SK-N-SH (cell line): ENCODE results near the gene GRWD1. TPM values are rescaled to one million over a fixed set of nuclear protein-coding genes. Genes with fewer than 3 reads are reported as not detected.
"Not testable (repeated sequence)": the region's sequence is repeated elsewhere in the genome, so short reads cannot be mapped to it uniquely, and the experiment has no call there.

Experiments
- CTCF ChIA-PET: fragments of 300-600, 350-600 bp; formaldehyde crosslinking; extraction: SDS; loops from one replicate; lab custom pipeline; 2021; lab: Yijun Ruan, JAX
- POLR2A ChIA-PET: fragments of 350-600 bp; sonication (Branson Sonifier 250); formaldehyde crosslinking; extraction: SDS; loops from one replicate; lab custom pipeline; 2020; ENCODE audit warnings: antibody characterized with exemption, inconsistent platforms; lab: Yijun Ruan, JAX
- DNase-seq: peaks from one replicate; pipeline ENCODE4 v3.0.0; 2012
- H2AFZ ChIP-seq: fragments of 200-600 bp; sonication (generic); 2 replicates; pipeline ENCODE4 v1.8.1; 2016; ENCODE audit warnings: antibody characterized with exemption, mild to moderate bottlenecking, low read depth
- H3F3A ChIP-seq: fragments of 200-600 bp; sonication (generic); replicated peaks from 2 replicates; pipeline ENCODE3; 2016; ENCODE audit warnings: antibody characterized with exemption, mild to moderate bottlenecking; ENCODE audit not compliant: insufficient read depth
- H3K27ac ChIP-seq, 2 experiments: fragments of 200-500 bp in 1 of 2; fragments of 200-600 bp in 1 of 2; sonication (Bioruptor generic) in 1 of 2; sonication (generic), shearing (Covaris generic) in 1 of 2; 2 replicates each; pipeline versions ENCODE4 v1.5.1 to v1.6.1; 2014 to 2016; ENCODE audit warnings: low read depth in 2 of 2, inconsistent platforms in 1 of 2, low read length in 1 of 2, mild to moderate bottlenecking in 1 of 2, mixed read lengths in 1 of 2
- H3K27me3 ChIP-seq: fragments of 200-600 bp; sonication (generic), shearing (Covaris generic); 2 replicates; pipeline ENCODE4 v1.6.1; 2016; ENCODE audit warnings: mixed run types; ENCODE audit not compliant: insufficient read depth
- H3K36me3 ChIP-seq, 2 experiments: fragments of 200-500 bp in 1 of 2; fragments of 200-600 bp in 1 of 2; sonication (Bioruptor generic) in 1 of 2; sonication (generic) in 1 of 2; replicated peaks in 1 of 2; 2 replicates each; pipeline versions ENCODE3 to v1.5.1; 2014 to 2016; ENCODE audit warnings: low read length in 1 of 2, mild to moderate bottlenecking in 1 of 2; ENCODE audit not compliant: insufficient read depth in 2 of 2, control insufficient read depth in 1 of 2
- H3K4me1 ChIP-seq, 2 experiments: fragments of 200-500 bp in 1 of 2; fragments of 200-600 bp in 1 of 2; sonication (Bioruptor generic) in 1 of 2; sonication (generic), shearing (Covaris generic) in 1 of 2; 2 replicates each; pipeline versions ENCODE4 v1.5.1 to v1.6.1; 2014 to 2016; ENCODE audit warnings: low read depth in 1 of 2, low read length in 1 of 2, mixed run types in 1 of 2; ENCODE audit not compliant: insufficient read depth in 2 of 2, control insufficient read depth in 1 of 2
- H3K4me2 ChIP-seq: fragments of 200-600 bp; sonication (generic), shearing (Covaris generic); 2 replicates; pipeline ENCODE4 v1.6.1; 2017; ENCODE audit warnings: mixed run types
- H3K4me3 ChIP-seq, 2 experiments: fragments of 200-500 bp in 1 of 2; fragments of 200-600 bp in 1 of 2; sonication (Bioruptor generic) in 1 of 2; sonication (generic), shearing (Covaris generic) in 1 of 2; 2 replicates each; pipeline versions ENCODE4 v1.5.1 to v1.8.1; 2014 to 2016; ENCODE audit warnings: low read depth in 2 of 2, inconsistent platforms in 1 of 2, low read length in 1 of 2, mild to moderate bottlenecking in 1 of 2, mixed read lengths in 1 of 2, moderate library complexity in 1 of 2
- H3K79me2 ChIP-seq: fragments of 200-600 bp; sonication (generic); 2 replicates; pipeline ENCODE4 v1.8.1; 2017; ENCODE audit warnings: mild to moderate bottlenecking; ENCODE audit not compliant: insufficient read depth
- H3K9ac ChIP-seq: fragments of 200-600 bp; sonication (generic); 2 replicates; pipeline ENCODE4 v1.6.1; 2017; ENCODE audit warnings: mixed run types
- H3K9me2 ChIP-seq: fragments of 200-600 bp; sonication (generic); 2 replicates; pipeline ENCODE4 v1.6.1; 2017; ENCODE audit warnings: mixed run types
- H3K9me3 ChIP-seq: fragments of 200-600 bp; sonication (generic); 2 replicates; pipeline ENCODE4 v1.6.1; 2017; ENCODE audit warnings: mixed run types, mild to moderate bottlenecking, moderate library complexity
- H4K20me1 ChIP-seq: fragments of 200-600 bp; sonication (generic); 2 replicates; pipeline ENCODE4 v1.6.1; 2017; ENCODE audit warnings: mild to moderate bottlenecking, mixed run types; ENCODE audit not compliant: insufficient read depth
- CHD2 ChIP-seq: fragments of 150-350 bp; IDR thresholded peaks from 2 replicates; pipeline ENCODE4 v1.6.1; 2018; ENCODE audit warnings: low read length; ENCODE audit not compliant: partially characterized antibody
- EZH2phosphoT487 ChIP-seq: fragments of 200-600 bp; sonication (generic); IDR thresholded peaks from 2 replicates; pipeline ENCODE4 v1.6.1; 2017; ENCODE audit warnings: low read depth, mixed run types, mild to moderate bottlenecking, antibody characterized with exemption, moderate library complexity, borderline replicate concordance
- FOSL2 ChIP-seq: IDR thresholded peaks from 2 replicates; pipeline ENCODE4 v1.4.0; 2012; ENCODE audit warnings: low read depth, mild to moderate bottlenecking, moderate library complexity, borderline replicate concordance
- FOXJ3 ChIP-seq: sonication (generic); formaldehyde crosslinking; IDR thresholded peaks from 2 replicates; pipeline ENCODE4 v1.5.1; 2020; ENCODE audit warnings: mild to moderate bottlenecking, missing genetic modification reagents
- FOXM1 ChIP-seq: IDR thresholded peaks from 2 replicates; pipeline ENCODE4 v1.4.0; 2012; ENCODE audit warnings: low read depth, mild to moderate bottlenecking
- GABPA ChIP-seq: IDR thresholded peaks from 2 replicates; pipeline ENCODE4 v1.4.0; 2012; ENCODE audit warnings: low read depth, mild to moderate bottlenecking
- JUND ChIP-seq: IDR thresholded peaks from 2 replicates; pipeline ENCODE4 v1.4.0; 2012
- MEF2A ChIP-seq: IDR thresholded peaks from 2 replicates; pipeline ENCODE4 v1.4.0; 2012; ENCODE audit warnings: low read depth, borderline replicate concordance
- MXI1 ChIP-seq: IDR thresholded peaks from 2 replicates; pipeline ENCODE4 v1.6.1; 2012; ENCODE audit warnings: mild to moderate bottlenecking, low read depth, low read length, improper control_type of control experiment
- NFIC ChIP-seq: IDR thresholded peaks from 2 replicates; pipeline ENCODE4 v1.4.0; 2012; ENCODE audit warnings: borderline replicate concordance
- NRF1 ChIP-seq: IDR thresholded peaks from 2 replicates; pipeline ENCODE4 v1.6.1; 2012; ENCODE audit warnings: low read depth, mild to moderate bottlenecking, low read length
- POLR2AphosphoS5 ChIP-seq: IDR thresholded peaks from 2 replicates; pipeline ENCODE4 v1.6.1; 2012; ENCODE audit warnings: low read depth, low read length
- RXRA ChIP-seq: IDR thresholded peaks from 2 replicates; pipeline ENCODE4 v1.4.0; 2012; ENCODE audit warnings: low read depth, mild to moderate bottlenecking, borderline replicate concordance
- TAF1 ChIP-seq: IDR thresholded peaks from 2 replicates; pipeline ENCODE4 v1.6.1; 2012; ENCODE audit warnings: low read depth, mild to moderate bottlenecking, low read length, moderate library complexity, borderline replicate concordance
- TCF12 ChIP-seq: IDR thresholded peaks from 2 replicates; pipeline ENCODE4 v1.4.0; 2012
- YY1 ChIP-seq: IDR thresholded peaks from 2 replicates; pipeline ENCODE4 v1.4.0; 2012; ENCODE audit warnings: low read depth, mild to moderate bottlenecking
- WGBS: methylation state at CpG from one replicate; pipeline ENCODE4 v1.1.6; 2017; ENCODE audit warnings: low lambda C conversion rate; 5-methylcytosine and 5-hydroxymethylcytosine counted together
- polyA plus RNA-seq, 3 experiments: library from polyadenylated mRNA; depleted of rRNA; stranded (reverse); fragments of >200 nt; gene quantifications; 2 replicates each; pipeline ENCODE4 v1.2.3, GENCODE V29; 2012
- TF ChIP-seq, protein P1 (sequence below): IDR thresholded peaks from 2 replicates; pipeline ENCODE4 v1.4.0; 2012; ENCODE audit warnings: low read depth, borderline replicate concordance
- TF ChIP-seq, protein P2 (sequence below): IDR thresholded peaks from 2 replicates; pipeline ENCODE4 v1.4.0; 2012; ENCODE audit warnings: low read depth, borderline replicate concordance
- TF ChIP-seq, protein P3 (sequence below): IDR thresholded peaks from 2 replicates; pipeline ENCODE4; 2012
- TF ChIP-seq, protein P4 (sequence below): IDR thresholded peaks from 2 replicates; pipeline ENCODE4 v1.4.0; 2012; ENCODE audit warnings: low read depth
- TF ChIP-seq, protein P5 (sequence below): fragments of 150-350 bp; IDR thresholded peaks from 2 replicates; pipeline ENCODE4 v1.6.1; 2016; ENCODE audit warnings: mild to moderate bottlenecking, low read depth, low read length

GRWD1 gene
- polyA plus RNA-seq, 1 of the 3 experiments (the other 2 are of a cell fraction): 36.6 TPM

DNA sequence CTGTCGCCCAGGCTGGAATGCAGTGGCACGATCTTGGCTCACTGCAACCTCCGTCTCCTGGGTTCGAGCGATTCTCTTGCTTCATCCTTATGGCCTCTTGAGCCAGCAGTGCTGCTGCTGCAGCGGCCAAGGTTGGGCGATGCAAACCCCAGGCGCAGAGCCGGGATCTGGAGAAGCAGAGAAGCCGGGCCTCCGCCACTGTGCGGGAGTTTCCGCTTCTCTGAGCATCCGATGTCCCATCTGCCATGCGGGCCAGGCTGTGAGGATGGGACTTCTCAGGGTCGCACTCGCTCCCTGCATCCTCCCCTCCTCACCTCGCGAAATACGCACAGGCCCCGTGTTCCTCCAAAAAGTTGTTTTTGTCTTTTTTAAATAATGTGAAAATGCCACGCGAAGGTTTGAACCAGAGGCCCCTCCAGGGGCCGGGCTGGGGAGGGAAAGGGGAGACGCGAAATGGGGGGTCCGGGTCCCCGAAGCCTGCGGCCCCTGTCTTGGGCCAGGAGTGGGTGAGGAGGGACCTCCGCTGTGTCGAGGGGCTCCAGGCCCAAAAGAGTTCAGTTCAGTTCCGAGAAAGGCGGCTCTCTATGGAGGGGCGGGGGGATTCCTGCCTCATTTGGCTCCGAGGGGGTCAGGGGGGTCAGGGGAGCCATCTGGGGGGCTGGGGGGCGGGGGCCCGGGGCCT lies 39.3 kb downstream of the GRWD1 start (continued):
- TF ChIP-seq, protein P1, sequence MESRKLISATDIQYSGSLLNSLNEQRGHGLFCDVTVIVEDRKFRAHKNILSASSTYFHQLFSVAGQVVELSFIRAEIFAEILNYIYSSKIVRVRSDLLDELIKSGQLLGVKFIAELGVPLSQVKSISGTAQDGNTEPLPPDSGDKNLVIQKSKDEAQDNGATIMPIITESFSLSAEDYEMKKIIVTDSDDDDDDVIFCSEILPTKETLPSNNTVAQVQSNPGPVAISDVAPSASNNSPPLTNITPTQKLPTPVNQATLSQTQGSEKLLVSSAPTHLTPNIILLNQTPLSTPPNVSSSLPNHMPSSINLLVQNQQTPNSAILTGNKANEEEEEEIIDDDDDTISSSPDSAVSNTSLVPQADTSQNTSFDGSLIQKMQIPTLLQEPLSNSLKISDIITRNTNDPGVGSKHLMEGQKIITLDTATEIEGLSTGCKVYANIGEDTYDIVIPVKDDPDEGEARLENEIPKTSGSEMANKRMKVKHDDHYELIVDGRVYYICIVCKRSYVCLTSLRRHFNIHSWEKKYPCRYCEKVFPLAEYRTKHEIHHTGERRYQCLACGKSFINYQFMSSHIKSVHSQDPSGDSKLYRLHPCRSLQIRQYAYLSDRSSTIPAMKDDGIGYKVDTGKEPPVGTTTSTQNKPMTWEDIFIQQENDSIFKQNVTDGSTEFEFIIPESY: no peak
- TF ChIP-seq, all 33 proteins: peak for 0

DNA sequence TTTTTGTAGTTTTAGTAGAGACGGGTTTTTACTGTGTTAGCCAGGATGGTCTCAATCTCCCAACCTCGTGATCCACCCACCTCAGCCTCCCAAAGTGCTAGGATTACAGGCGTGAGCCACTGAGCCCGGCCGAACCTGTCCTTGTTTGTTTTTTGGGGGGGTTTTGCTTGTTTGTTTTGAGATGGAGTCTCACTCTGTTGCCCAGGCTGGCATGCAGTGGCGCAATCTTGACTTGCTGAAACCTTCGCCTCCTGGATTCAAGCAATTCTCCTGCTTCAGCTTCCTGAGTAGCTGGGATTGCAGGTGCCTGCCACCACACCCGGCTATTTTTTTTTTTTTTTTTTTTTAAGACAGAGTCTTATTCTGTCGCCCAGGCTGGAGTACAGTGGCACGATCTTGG lies 40.9 kb downstream of the GRWD1 start:
- H3K27ac ChIP-seq, H4K20me1 ChIP-seq, H3K9me2 ChIP-seq, H3K4me3 ChIP-seq, H3K27me3 ChIP-seq, POLR2A ChIA-PET, DNase-seq, H3K9ac ChIP-seq, H3K79me2 ChIP-seq, H3K9me3 ChIP-seq, H2AFZ ChIP-seq, H3K36me3 ChIP-seq: not testable (repeated sequence)
- peak overlapping the region; percentile 60; the same call in 1 of the 2 replicates for H3K4me2 ChIP-seq
- H3K4me1 ChIP-seq: peaks cover 7 to 30% of the 10 kb centered on the region in 2 experiments; a peak in 3 of 4 replicates
- peaks cover 33% of the 10 kb centered on the region for H3F3A ChIP-seq
- WGBS: 80% methylated on average over 10 of the region's 10 CpGs
- CTCF ChIA-PET: interaction anchor here (0.6 to 15.9 kb wide), 2 partner anchors 9 to 100 kb away, joined by 3 to 230 read pairs; no protein-coding TSS in a partner anchor

DNA sequence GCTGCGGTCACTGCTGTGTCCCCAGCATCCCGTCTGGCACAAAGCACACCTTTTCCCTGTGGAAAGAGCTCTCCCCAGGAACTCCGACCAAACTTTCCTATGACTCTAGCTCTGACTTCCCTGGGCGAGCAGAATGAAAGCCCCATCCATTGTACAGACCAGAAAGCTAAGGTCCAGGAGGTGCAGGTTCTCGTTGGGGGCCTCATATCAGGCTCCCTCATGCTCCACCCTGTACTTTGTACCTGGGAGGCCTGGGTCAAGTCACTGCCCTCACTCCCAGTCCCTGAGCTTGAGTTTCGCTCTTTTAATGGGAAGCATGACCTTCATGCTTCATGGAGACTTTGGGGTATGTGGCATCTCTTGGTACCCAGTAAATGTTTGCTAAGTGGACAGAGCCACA lies 41.8 kb downstream of the GRWD1 start:
- no peak for DNase-seq
- no peaks in the 10 kb centered on the region for H3K79me2 ChIP-seq
- no peak overlapping the region for H3K4me3 ChIP-seq
- peak overlapping the region; percentile 2 to 77; a peak in 3 of 4 replicates for H3K27ac ChIP-seq
- peak overlapping the region; percentile 25; the same call in 1 of the 2 replicates for H3K9ac ChIP-seq
- H3K27me3 ChIP-seq: no peaks in the 10 kb centered on the region
- H4K20me1 ChIP-seq: no peaks in the 10 kb centered on the region
- H2AFZ ChIP-seq: no peak overlapping the region
- H3K36me3 ChIP-seq: no peaks in the 10 kb centered on the region
- H3K4me1 ChIP-seq: peaks cover 3 to 22% of the 10 kb centered on the region in 2 experiments; a peak in 3 of 4 replicates
- H3K9me3 ChIP-seq: no peaks in the 10 kb centered on the region
- ChIA-PET CTCF (interaction anchor here (1.6 to 15.9 kb wide), 3 partner anchors 14 to 122 kb away, joined by 4 to 230 read pairs (median 6); no protein-coding TSS in a partner anchor), POLR2A (interaction anchor here (0.8 kb wide), 1 partner anchor 8 kb away, joined by 3 read pairs; no protein-coding TSS in a partner anchor)
- peaks cover 25% of the 10 kb centered on the region for H3F3A ChIP-seq
- peak overlapping the region; percentile 60 for H3K4me2 ChIP-seq
- 68% methylated on average over 6 of the region's 6 CpGs for WGBS
- TF ChIP-seq TAF1: no peak
- TF ChIP-seq, protein P2, sequence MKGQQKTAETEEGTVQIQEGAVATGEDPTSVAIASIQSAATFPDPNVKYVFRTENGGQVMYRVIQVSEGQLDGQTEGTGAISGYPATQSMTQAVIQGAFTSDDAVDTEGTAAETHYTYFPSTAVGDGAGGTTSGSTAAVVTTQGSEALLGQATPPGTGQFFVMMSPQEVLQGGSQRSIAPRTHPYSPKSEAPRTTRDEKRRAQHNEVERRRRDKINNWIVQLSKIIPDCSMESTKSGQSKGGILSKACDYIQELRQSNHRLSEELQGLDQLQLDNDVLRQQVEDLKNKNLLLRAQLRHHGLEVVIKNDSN: no peak
- TF ChIP-seq FOXJ3: no peak
- no peak for TF ChIP-seq MEF2A
- TF ChIP-seq CHD2: no peak
- TF ChIP-seq NRF1: no peak
- no peak for TF ChIP-seq FOSL2
- TF ChIP-seq TCF12: no peak
- no peak for TF ChIP-seq MXI1
- TF ChIP-seq YY1: no peak
- TF ChIP-seq, protein P3, sequence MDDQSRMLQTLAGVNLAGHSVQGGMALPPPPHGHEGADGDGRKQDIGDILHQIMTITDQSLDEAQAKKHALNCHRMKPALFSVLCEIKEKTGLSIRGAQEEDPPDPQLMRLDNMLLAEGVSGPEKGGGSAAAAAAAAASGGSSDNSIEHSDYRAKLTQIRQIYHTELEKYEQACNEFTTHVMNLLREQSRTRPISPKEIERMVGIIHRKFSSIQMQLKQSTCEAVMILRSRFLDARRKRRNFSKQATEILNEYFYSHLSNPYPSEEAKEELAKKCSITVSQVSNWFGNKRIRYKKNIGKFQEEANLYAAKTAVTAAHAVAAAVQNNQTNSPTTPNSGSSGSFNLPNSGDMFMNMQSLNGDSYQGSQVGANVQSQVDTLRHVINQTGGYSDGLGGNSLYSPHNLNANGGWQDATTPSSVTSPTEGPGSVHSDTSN: no peak
- TF ChIP-seq GABPA: no peak
- no peak for TF ChIP-seq NFIC
- TF ChIP-seq EZH2phosphoT487: no peak
- TF ChIP-seq, protein P4, sequence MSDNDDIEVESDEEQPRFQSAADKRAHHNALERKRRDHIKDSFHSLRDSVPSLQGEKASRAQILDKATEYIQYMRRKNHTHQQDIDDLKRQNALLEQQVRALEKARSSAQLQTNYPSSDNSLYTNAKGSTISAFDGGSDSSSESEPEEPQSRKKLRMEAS: no peak
- no peak for TF ChIP-seq JUND
- TF ChIP-seq, protein P5, sequence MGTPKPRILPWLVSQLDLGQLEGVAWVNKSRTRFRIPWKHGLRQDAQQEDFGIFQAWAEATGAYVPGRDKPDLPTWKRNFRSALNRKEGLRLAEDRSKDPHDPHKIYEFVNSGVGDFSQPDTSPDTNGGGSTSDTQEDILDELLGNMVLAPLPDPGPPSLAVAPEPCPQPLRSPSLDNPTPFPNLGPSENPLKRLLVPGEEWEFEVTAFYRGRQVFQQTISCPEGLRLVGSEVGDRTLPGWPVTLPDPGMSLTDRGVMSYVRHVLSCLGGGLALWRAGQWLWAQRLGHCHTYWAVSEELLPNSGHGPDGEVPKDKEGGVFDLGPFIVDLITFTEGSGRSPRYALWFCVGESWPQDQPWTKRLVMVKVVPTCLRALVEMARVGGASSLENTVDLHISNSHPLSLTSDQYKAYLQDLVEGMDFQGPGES: no peak
- TF ChIP-seq FOXM1: no peak
- TF ChIP-seq RXRA: no peak
- no peak for TF ChIP-seq POLR2AphosphoS5
- H3K9me2 ChIP-seq: no peaks in the 10 kb centered on the region
